WTC11 (cell line): Measurements from ENCODE around the gene ULK4.

Source experiments
- ATF3 ChIP-seq: sonication (generic); formaldehyde crosslinking; conservative IDR thresholded peaks from 2 replicates; pipeline ENCODE4 v1.8.1; 2022; ENCODE audit warnings: mild to moderate bottlenecking, missing genetic modification reagents
- CTCF ChIP-seq: fragments of 200-600 bp; IDR thresholded peaks from 2 replicates; pipeline ENCODE4 v1.8.0; 2022; ENCODE audit warnings: antibody characterized with exemption
- E2F5 ChIP-seq: sonication (generic); formaldehyde crosslinking; IDR thresholded peaks from 2 replicates; pipeline ENCODE4 v1.8.1; 2022; ENCODE audit warnings: mild to moderate bottlenecking, moderate library complexity, missing genetic modification reagents
- MAX ChIP-seq: sonication (generic); formaldehyde crosslinking; IDR thresholded peaks from 2 replicates; pipeline ENCODE4 v1.8.0; 2022; ENCODE audit warnings: mild to moderate bottlenecking, missing genetic modification reagents
- NFYB ChIP-seq: sonication (generic); formaldehyde crosslinking; conservative IDR thresholded peaks from 2 replicates; pipeline ENCODE4 v1.8.0; 2022; ENCODE audit warnings: low read depth, missing genetic modification reagents
- PREB ChIP-seq: sonication (generic); formaldehyde crosslinking; IDR thresholded peaks from 2 replicates; pipeline ENCODE4 v1.8.1; 2022; ENCODE audit warnings: mild to moderate bottlenecking, missing genetic modification reagents, moderate library complexity, borderline replicate concordance

GRCh38 chr3:41853540-41854196 is 108.2 kb downstream of the ULK4 start:
- no peak for TF ChIP-seq CTCF
- TF ChIP-seq NFYB (CRISPR knock-in tag), result no peak
- no peak for TF ChIP-seq PREB (CRISPR knock-in tag)
- TF ChIP-seq ATF3, result no peak
- no peak for TF ChIP-seq MAX (CRISPR knock-in tag)
- no peak for TF ChIP-seq E2F5 (CRISPR knock-in tag)
